RWPE2 (cell line): ENCODE results near the gene GRK3.

ENCODE experiments used
- ATAC-seq: fragments of 200-7000 bp; cut with Tn5 transposase; 3 replicates; pipeline ENCODE4 v1.9.1; 2021; ENCODE audit warnings: low read depth
- DNase-seq: peaks from one replicate; pipeline ENCODE4 v3.0.0-alpha.2; 2020; ENCODE audit warnings: low spot score
- H3K27ac ChIP-seq: fragments of 450-650 bp; 2 replicates; pipeline ENCODE4 v1.5.1; 2017; ENCODE audit warnings: mild to moderate bottlenecking; ENCODE audit not compliant: poor library complexity, severe bottlenecking
- H3K27me3 ChIP-seq: fragments of 250-450 bp; sonication (Bioruptor Pico); 2 replicates; pipeline ENCODE4 v1.5.1; 2021; ENCODE audit warnings: mild to moderate bottlenecking, moderate library complexity; ENCODE audit not compliant: insufficient read depth, poor library complexity, severe bottlenecking
- H3K36me3 ChIP-seq: fragments of 250-450 bp; sonication (Bioruptor Pico); 2 replicates; pipeline ENCODE4 v1.5.1; 2020; ENCODE audit warnings: low read depth, mild to moderate bottlenecking, moderate library complexity
- H3K4me1 ChIP-seq: fragments of 250-450 bp; sonication (Bioruptor Pico); 2 replicates; pipeline ENCODE4 v1.5.1; 2021; ENCODE audit warnings: mild to moderate bottlenecking, moderate library complexity; ENCODE audit not compliant: insufficient read depth, poor library complexity, severe bottlenecking
- H3K4me3 ChIP-seq: fragments of 250-450 bp; sonication (Bioruptor Pico); 2 replicates; pipeline ENCODE4 v1.5.1; 2021; ENCODE audit warnings: mild to moderate bottlenecking, moderate library complexity; ENCODE audit not compliant: severe bottlenecking
- H3K9me3 ChIP-seq: fragments of 250-450 bp; sonication (Bioruptor Pico); 2 replicates; pipeline ENCODE4 v1.5.1; 2021; ENCODE audit warnings: mild to moderate bottlenecking, moderate library complexity; ENCODE audit not compliant: severe bottlenecking
- TF ChIP-seq, protein P1 (sequence below): fragments of 450-650 bp; IDR thresholded peaks from one replicate; pipeline ENCODE4 v1.5.1; 2017; ENCODE audit warnings: mild to moderate bottlenecking, moderate library complexity; ENCODE audit not compliant: poor library complexity, severe bottlenecking

The GRK3 gene

DNA sequence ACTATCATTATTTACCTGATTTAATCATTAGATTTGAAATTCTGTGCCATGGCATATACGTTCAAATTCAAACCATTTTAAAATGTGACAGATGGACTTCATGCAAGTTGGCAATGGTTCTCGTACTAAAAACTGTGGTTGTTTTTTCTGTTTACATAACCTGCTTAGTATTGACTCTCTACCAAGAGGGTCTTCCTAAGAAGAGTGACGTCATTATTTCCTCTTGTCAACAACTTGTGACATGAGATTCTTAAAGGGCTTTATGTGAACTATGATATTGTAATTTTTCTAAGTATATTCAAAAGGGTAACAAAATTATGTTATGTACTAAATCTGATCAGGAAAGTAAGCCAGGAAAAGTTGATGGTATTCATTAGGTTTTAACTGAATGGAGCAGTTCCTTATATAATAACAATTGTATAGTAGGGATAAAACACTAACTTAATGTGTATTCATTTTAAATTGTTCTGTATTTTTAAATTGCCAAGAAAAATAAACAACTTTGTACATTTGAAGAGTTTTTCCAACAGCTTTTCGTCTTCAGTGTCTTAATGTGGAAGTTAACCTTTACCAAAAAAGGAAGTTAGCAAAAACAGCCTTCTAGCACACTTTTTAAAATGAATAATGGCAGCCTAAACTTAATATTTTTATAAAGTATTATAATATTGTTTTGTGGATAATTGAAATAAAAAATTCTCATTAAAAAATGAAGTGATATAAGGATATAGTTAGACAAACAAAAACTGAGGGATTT lies 87.0 kb downstream of the GRK3 start:
- TF ChIP-seq, protein P1, sequence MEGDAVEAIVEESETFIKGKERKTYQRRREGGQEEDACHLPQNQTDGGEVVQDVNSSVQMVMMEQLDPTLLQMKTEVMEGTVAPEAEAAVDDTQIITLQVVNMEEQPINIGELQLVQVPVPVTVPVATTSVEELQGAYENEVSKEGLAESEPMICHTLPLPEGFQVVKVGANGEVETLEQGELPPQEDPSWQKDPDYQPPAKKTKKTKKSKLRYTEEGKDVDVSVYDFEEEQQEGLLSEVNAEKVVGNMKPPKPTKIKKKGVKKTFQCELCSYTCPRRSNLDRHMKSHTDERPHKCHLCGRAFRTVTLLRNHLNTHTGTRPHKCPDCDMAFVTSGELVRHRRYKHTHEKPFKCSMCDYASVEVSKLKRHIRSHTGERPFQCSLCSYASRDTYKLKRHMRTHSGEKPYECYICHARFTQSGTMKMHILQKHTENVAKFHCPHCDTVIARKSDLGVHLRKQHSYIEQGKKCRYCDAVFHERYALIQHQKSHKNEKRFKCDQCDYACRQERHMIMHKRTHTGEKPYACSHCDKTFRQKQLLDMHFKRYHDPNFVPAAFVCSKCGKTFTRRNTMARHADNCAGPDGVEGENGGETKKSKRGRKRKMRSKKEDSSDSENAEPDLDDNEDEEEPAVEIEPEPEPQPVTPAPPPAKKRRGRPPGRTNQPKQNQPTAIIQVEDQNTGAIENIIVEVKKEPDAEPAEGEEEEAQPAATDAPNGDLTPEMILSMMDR = no peak
- H3K27me3 ChIP-seq = no peaks in the 10 kb centered on the region
- H3K9me3 ChIP-seq = no peaks in the 10 kb centered on the region
- no peak overlapping the region for H3K27ac ChIP-seq
- no peak overlapping the region for H3K4me3 ChIP-seq
- H3K36me3 ChIP-seq = no peaks in the 10 kb centered on the region
- DNase-seq = no peak
- peaks cover 12% of the 10 kb centered on the region for H3K4me1 ChIP-seq
- no peak for ATAC-seq

DNA sequence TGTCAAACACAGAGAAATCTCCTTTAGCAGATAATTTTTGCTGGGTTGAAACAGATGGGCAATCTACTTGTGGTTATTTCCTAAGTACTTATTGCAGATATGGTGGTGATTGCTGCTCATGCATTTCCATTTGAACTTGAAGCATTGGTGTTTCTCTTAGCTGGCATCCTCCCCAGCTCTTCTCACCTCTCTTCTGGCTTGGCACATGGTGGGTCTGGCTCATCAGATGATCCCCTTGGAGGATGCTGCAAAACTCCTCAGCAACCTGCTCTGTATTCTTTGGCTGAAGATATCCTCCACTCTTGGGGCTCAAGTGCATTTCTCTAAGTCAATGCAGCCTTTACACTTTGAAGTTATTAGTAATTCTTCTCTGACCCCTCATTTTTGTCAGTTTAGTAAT lies 90.2 kb downstream of the GRK3 start:
- Histone ChIP-seq H3K9me3 (no peaks in the 10 kb centered on the region), H3K27me3 (no peaks in the 10 kb centered on the region), H3K4me3 (no peak overlapping the region), H3K27ac (peak overlapping the region; percentile 53), H3K4me1 (peaks cover 12% of the 10 kb centered on the region), H3K36me3 (no peaks in the 10 kb centered on the region)
- no peak for ATAC-seq
- TF ChIP-seq, protein P1 = no peak
- no peak for DNase-seq

DNA sequence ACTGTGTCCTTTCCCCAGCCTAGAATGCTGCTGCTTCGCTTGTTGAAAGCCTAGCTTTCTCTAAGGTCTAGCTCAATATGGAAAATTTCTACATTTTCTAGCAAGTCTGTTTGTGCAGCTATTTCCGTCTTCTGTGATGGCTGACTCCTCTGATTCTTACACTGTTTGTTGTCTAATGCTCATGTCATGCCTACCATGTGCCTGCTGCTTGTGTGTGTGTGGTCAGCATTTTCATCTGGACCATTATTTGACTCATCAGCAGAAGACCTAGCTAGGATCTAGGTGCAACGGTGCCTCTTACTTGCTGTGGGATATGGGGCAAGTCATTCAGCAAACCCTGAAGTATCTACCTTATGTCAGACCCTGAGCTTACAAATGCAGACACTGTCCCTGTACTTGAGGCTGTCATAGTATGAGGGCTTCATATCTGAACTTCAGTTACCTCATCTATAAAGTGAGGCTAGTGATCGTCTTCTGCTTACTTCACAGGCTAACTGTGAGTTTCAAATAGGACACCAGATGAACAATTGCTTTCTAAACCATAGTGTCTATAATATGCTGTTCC lies 91.0 kb downstream of the GRK3 start:
- no peak for DNase-seq
- peaks cover 12% of the 10 kb centered on the region for H3K4me1 ChIP-seq
- H3K27me3 ChIP-seq = no peaks in the 10 kb centered on the region
- H3K4me3 ChIP-seq = no peak overlapping the region
- no peaks in the 10 kb centered on the region for H3K36me3 ChIP-seq
- H3K27ac ChIP-seq = no peak overlapping the region
- TF ChIP-seq, protein P1 = no peak
- ATAC-seq = no peak
- H3K9me3 ChIP-seq = no peaks in the 10 kb centered on the region

DNA sequence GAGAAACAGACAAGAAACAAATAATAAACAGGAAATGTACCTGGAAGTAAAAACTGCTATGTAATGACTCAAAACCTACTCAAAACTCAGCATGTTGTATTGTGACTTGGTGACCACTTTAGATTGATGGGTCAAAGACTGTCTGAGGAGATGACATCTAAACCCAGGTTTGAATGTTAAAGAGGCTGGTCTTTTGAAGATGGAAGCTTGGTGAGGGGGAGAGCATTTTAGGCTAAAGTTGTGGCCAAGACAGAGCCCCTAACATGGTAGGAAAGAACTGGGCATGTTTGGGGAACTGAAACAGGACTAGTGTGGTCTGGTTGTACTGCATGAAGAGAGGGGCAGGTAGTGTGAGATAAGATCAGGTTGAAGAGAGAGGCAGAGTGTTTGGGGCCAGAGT lies 92.2 kb downstream of the GRK3 start:
- DNase-seq = no peak
- H3K27ac ChIP-seq = no peak overlapping the region
- TF ChIP-seq, protein P1 = no peak
- no peaks in the 10 kb centered on the region for H3K9me3 ChIP-seq
- peaks cover 12% of the 10 kb centered on the region for H3K4me1 ChIP-seq
- no peaks in the 10 kb centered on the region for H3K27me3 ChIP-seq
- ATAC-seq = no peak
- H3K36me3 ChIP-seq = no peaks in the 10 kb centered on the region
- no peak overlapping the region for H3K4me3 ChIP-seq

DNA sequence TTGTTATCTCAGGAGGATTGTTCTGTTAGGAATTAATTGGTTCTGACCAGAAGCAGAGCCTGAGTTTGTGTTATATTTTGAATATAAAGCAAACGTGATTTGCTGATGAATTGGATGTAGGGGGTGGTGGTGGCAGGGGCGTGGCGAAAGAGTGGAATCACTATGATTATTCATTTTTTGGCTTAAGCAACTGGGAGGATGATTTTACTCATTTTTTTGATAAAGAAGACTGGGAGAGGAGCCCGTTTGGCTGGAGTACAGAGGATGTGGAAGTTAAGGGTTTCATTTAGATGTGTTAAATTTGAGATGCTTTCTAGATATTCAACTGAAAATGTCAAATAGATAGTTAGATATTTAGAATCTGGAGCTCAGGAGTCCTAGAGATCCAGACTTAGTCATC lies 94.2 kb downstream of the GRK3 start:
- ATAC-seq = no peak
- no peak for DNase-seq
- Histone ChIP-seq H3K9me3 (no peaks in the 10 kb centered on the region), H3K27me3 (no peaks in the 10 kb centered on the region), H3K36me3 (no peaks in the 10 kb centered on the region), H3K27ac (no peak overlapping the region), H3K4me1 (peaks cover 12% of the 10 kb centered on the region), H3K4me3 (no peak overlapping the region)
- TF ChIP-seq, protein P1 = no peak
